Right lobe of liver (tissue), 4 donors: Measurements from ENCODE around the gene USP7.

Experiments used
- POLR2A ChIP-seq: fragments of 450-650 bp; IDR thresholded peaks from one replicate; pipeline ENCODE4 v1.6.1; 2017; ENCODE audit warnings: antibody characterized with exemption, mild to moderate bottlenecking
- TF ChIP-seq, protein P1 (sequence below), 4 donors: fragments of 200-600 bp in 3 of 4; fragments of 450-650 bp in 1 of 4; IDR thresholded peaks; one replicate each; pipeline versions ENCODE4 v1.5.1 to v1.8.0; 2016 to 2022; ENCODE audit warnings: antibody characterized with exemption in 4 of 4, mild to moderate bottlenecking in 2 of 4
- donor health status: DM: no; HTN: no; CAD: no.
- donor health status: DM: no; HTN: no; CAD: no.
- donor health status: DM: no; HTN: yes; CAD: no.

DNA sequence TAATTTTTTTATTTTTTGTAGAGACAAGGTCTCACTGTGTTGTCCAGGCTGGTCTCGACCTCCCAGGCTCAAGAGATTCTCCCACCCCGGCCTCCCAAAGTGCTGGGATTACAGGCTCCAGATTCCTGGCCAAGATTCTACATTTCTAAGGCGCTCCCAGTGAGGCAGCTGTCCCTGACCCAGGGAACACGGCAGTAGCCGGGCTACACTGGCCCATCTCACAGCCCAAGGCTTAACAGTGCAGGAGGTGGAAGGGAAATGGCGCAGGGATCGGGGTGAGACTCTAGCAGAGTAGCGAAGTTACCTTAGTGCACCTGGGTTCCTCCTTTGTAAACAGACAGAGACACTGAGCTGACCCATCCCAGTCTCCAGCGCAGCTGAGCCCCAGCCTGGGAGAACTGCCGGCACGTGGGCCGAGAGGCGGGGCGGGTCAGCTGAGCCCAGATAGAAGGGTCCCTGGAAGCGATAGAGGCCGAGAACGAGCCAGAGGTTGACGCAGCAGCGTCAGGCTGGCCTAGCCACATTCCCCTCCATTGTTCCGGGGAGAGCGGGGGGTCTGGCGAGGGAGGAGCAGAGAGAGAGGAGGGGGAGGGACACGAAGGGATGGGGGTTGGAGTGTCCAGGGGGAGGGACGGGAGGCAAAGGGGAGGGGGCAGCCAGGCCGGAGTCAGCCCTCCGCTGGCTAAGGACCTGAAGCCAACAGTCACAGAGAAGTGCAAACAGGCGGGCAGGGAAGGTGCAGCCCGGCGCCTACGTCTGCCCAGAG, 97.4 kb downstream of the USP7 start:
- TF ChIP-seq, protein P1, sequence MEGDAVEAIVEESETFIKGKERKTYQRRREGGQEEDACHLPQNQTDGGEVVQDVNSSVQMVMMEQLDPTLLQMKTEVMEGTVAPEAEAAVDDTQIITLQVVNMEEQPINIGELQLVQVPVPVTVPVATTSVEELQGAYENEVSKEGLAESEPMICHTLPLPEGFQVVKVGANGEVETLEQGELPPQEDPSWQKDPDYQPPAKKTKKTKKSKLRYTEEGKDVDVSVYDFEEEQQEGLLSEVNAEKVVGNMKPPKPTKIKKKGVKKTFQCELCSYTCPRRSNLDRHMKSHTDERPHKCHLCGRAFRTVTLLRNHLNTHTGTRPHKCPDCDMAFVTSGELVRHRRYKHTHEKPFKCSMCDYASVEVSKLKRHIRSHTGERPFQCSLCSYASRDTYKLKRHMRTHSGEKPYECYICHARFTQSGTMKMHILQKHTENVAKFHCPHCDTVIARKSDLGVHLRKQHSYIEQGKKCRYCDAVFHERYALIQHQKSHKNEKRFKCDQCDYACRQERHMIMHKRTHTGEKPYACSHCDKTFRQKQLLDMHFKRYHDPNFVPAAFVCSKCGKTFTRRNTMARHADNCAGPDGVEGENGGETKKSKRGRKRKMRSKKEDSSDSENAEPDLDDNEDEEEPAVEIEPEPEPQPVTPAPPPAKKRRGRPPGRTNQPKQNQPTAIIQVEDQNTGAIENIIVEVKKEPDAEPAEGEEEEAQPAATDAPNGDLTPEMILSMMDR (IDR thresholded peaks at IDR 0.05), result no peak
- TF ChIP-seq POLR2A, result no peak
